Peyer's patch (tissue), 4 donors: Measurements from ENCODE around the gene LRIG2. TPM values are rescaled to one million over a fixed set of nuclear protein-coding genes. Genes with fewer than 3 reads are reported as not detected.

Source experiments
- DNase-seq, 3 donors: peaks; one replicate each; pipeline ENCODE4 v3.0.0-alpha.2; 2017 to 2019
- H3K27ac ChIP-seq, 4 donors: fragments of 200-600 bp; sonication (generic); one replicate each; pipeline ENCODE4 v1.5.1; 2016 to 2019
- H3K27me3 ChIP-seq, 2 donors: fragments of 200-600 bp; sonication (generic); one replicate each; pipeline ENCODE4 v1.5.1; 2019
- H3K36me3 ChIP-seq, 3 donors: fragments of 200-600 bp; sonication (generic); one replicate each; pipeline ENCODE4 v1.5.1; 2016 to 2019
- H3K4me1 ChIP-seq, 4 donors: fragments of 200-600 bp; sonication (generic); one replicate each; pipeline ENCODE4 v1.5.1; 2016 to 2019
- H3K4me3 ChIP-seq, 4 donors: fragments of 200-600 bp; sonication (generic); 1 replicate in 3 of 4; 2 replicates in 1 of 4; pipeline ENCODE4 v1.5.1; 2016 to 2019; ENCODE audit warnings: mild to moderate bottlenecking in 1 of 4
- H3K9me3 ChIP-seq, 4 donors: fragments of 200-600 bp; sonication (generic); one replicate each; pipeline ENCODE4 v1.5.1; 2016 to 2019; ENCODE audit warnings: mild to moderate bottlenecking in 1 of 4
- POLR2A ChIP-seq, 2 donors: fragments of 450-650 bp; IDR thresholded peaks; one replicate each; pipeline ENCODE4 v1.5.1; 2017; ENCODE audit warnings: antibody characterized with exemption in 2 of 2, mild to moderate bottlenecking in 2 of 2, moderate library complexity in 2 of 2
- total RNA-seq, 4 donors: library from RNA; depleted of rRNA; stranded (reverse); fragments of >200 nt; gene quantifications; one replicate each; pipeline ENCODE4 v1.1.0, GENCODE V29; 2016
- TF ChIP-seq, protein P1 (sequence below), 6 experiments: fragments of 450-650 bp in 4 of 6; fragments of 200-600 bp in 2 of 6; sonication (generic) in 1 of 6; IDR thresholded peaks; one replicate each; pipeline ENCODE4 v1.5.1; 2017 to 2019; ENCODE audit warnings: antibody characterized with exemption in 6 of 6, mild to moderate bottlenecking in 3 of 6, moderate library complexity in 1 of 6

The LRIG2 gene
- total RNA-seq, 4 donors from 2014 or later = 9.5 to 38.7 (median 24.0) TPM

DNA sequence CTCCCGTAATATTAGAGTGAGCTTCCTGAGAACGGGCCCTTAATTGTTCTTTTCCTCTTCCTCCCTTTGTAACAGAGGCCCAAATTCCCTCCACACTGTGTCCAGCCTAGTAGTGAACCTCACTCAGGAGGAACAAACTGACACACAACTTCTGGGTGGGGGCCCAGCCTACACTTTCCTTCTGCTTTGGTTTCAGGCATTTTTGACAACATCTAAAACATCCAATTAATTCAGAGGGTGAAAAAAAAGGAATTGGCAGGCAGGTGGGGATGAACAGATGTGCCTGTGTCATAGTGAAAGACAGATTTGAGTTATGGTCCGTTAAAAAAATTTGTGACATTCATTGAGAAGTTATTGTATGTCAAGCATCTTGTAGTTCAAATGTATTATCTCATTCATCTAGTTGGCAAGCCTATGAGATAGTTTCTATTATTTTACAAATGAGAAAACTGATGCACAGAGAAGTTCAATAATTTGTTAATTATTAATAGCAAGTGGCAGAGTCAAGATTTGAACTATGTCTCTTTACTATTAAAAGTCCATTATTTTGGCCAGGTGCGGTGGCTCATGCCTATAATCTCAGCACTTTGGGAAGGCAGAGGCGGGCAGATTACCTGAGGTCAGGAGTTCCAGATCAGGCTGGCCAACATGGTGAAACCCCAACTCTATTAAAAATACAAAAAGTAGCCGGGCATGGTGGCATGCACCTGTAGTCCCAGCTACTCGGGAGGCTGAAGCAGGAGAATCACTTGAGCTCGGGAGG is 41.6 kb upstream of the LRIG2 start:
- H3K27ac ChIP-seq = no peak overlapping the region
- H3K27me3 ChIP-seq = no peaks in the 10 kb centered on the region
- no peaks in the 10 kb centered on the region for H3K4me1 ChIP-seq
- no peak for DNase-seq
- no peaks in the 10 kb centered on the region for H3K9me3 ChIP-seq
- TF ChIP-seq, protein P1, sequence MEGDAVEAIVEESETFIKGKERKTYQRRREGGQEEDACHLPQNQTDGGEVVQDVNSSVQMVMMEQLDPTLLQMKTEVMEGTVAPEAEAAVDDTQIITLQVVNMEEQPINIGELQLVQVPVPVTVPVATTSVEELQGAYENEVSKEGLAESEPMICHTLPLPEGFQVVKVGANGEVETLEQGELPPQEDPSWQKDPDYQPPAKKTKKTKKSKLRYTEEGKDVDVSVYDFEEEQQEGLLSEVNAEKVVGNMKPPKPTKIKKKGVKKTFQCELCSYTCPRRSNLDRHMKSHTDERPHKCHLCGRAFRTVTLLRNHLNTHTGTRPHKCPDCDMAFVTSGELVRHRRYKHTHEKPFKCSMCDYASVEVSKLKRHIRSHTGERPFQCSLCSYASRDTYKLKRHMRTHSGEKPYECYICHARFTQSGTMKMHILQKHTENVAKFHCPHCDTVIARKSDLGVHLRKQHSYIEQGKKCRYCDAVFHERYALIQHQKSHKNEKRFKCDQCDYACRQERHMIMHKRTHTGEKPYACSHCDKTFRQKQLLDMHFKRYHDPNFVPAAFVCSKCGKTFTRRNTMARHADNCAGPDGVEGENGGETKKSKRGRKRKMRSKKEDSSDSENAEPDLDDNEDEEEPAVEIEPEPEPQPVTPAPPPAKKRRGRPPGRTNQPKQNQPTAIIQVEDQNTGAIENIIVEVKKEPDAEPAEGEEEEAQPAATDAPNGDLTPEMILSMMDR (IDR thresholded peaks at IDR 0.05) = no peak
- no peak for TF ChIP-seq POLR2A (IDR thresholded peaks at IDR 0.05)
- H3K36me3 ChIP-seq = no peaks in the 10 kb centered on the region
- H3K4me3 ChIP-seq = no peak overlapping the region

DNA sequence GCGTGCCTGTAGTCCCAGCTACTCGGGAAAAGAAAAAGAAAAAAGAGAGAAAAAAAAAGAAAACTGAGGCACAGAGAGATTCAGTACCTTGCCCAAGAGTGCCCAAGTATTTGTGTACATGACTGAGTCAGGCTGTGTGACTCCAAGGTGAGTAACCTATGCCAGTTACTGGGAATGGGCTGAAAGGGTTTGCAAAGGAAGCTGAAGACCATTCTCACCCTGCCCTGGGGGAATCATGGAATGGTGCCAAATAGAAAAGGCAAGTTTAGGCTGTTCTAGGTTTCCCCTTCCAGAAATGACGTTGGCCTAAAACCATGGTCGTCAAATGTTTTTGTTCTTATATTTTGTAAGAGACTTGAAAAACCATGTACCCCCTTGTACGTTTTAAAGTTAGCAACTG is 37.9 kb upstream of the LRIG2 start:
- no peak for DNase-seq
- no peaks in the 10 kb centered on the region for H3K36me3 ChIP-seq
- H3K27ac ChIP-seq = no peak overlapping the region
- TF ChIP-seq, protein P1 (IDR thresholded peaks at IDR 0.05) = no peak
- no peak for TF ChIP-seq POLR2A (IDR thresholded peaks at IDR 0.05)
- H3K27me3 ChIP-seq = no peaks in the 10 kb centered on the region
- no peak overlapping the region for H3K4me3 ChIP-seq
- no peaks in the 10 kb centered on the region for H3K4me1 ChIP-seq
- no peaks in the 10 kb centered on the region for H3K9me3 ChIP-seq

DNA sequence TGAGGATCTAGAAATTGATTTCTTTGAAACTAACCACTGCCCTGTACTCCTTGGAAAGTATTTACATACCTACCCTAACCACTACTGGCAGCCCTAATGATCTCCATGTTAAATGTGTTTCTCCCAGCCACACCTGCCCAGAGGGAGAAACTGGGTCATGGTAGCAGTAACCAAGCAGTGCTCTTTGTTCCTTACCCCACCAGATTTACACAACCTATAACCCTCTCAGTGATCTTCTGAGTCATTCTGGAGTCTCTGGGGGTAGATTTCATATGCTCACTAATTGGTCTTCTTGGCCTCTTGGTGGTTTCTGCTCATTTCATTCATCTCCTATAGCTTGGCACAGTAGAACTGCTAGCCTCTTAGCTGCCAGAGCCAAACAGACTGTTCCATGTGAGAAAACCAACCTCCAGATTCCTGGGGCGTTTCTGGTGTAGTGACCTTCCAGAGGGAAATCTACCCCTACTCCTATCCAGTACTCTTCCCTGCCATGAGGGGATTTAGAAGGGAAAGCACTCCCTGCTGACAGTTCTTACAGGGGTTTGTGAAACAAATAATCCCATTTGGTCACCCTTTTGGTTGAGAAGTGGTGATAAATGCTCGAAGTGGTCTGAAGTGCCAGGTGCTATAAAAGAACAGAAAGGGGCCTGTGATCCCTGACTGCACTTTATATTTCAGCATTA is 36.2 kb upstream of the LRIG2 start:
- Histone ChIP-seq H3K27ac (no peak overlapping the region), H3K36me3 (no peaks in the 10 kb centered on the region), H3K4me3 (no peak overlapping the region), H3K9me3 (no peaks in the 10 kb centered on the region), H3K4me1 (no peaks in the 10 kb centered on the region), H3K27me3 (no peaks in the 10 kb centered on the region)
- TF ChIP-seq POLR2A (IDR thresholded peaks at IDR 0.05) = no peak
- TF ChIP-seq, protein P1 (IDR thresholded peaks at IDR 0.05) = no peak
- DNase-seq = no peak

DNA sequence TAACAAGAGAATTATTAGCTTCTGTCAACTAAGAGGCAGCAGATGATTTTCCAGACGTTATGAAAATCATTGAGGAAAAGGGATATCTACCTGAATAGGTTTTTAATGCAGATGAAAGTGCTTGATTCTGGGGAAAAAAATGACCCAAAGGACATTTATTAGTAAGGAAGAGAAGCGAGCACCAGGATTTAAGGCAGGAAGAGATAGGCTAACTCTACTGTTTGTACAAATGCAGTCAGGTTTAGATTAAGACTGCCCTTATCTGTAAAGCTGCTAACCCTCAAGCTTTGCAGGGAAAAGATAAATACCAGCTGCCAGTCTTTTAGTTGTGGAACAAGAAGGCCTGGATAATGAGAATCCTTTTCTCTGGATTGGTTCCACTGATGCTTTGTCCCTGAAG is 33.0 kb upstream of the LRIG2 start:
- H3K27me3 ChIP-seq = no peaks in the 10 kb centered on the region
- no peak for DNase-seq
- no peaks in the 10 kb centered on the region for H3K36me3 ChIP-seq
- TF ChIP-seq, protein P1 (IDR thresholded peaks at IDR 0.05) = no peak
- TF ChIP-seq POLR2A (IDR thresholded peaks at IDR 0.05) = no peak
- peaks cover 0 to 13% (median 3%) of the 10 kb centered on the region in 4 donors for H3K4me1 ChIP-seq
- H3K9me3 ChIP-seq = no peaks in the 10 kb centered on the region
- H3K27ac ChIP-seq = no peak overlapping the region
- H3K4me3 ChIP-seq = no peak overlapping the region

DNA sequence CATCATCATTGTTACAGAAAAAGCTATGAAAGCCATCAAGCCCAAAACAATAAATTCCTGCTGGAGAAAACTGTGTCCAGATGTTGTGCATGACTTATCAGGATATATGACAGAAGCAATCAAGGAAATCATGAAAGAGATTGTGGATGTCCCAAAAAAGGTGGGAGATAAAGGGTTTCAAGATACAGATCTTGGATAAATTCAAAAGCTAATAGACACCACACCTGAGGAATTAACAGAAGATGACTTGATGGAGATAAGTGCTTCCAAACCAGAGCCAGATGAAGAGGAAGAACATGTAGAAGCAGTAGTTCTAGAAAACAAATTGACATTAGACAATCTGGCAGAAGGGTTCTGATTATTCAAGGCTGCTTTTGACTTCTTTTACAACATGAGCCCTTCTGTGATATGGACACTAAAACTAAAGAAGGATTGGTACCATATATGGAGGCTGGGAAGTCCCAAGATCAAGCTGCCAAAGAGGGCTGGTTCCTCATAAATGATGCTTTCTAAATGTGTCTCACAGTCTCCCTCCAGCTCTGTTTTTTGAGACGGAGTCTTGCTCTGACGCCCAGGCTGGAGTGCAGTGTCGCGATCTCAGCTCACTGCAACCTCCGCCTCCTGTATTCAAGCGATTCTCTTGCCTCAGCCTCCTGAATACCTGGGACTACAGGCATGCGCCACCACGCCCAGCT is 32.1 kb upstream of the LRIG2 start:
- no peak overlapping the region for H3K27ac ChIP-seq
- H3K9me3 ChIP-seq = no peaks in the 10 kb centered on the region
- DNase-seq = no peak
- no peak for TF ChIP-seq POLR2A (IDR thresholded peaks at IDR 0.05)
- TF ChIP-seq, protein P1 (IDR thresholded peaks at IDR 0.05) = no peak
- H3K27me3 ChIP-seq = no peaks in the 10 kb centered on the region
- no peaks in the 10 kb centered on the region for H3K36me3 ChIP-seq
- no peak overlapping the region for H3K4me3 ChIP-seq
- H3K4me1 ChIP-seq = peaks cover 0 to 13% (median 3%) of the 10 kb centered on the region in 4 donors
